A673 (cell line): ENCODE data around the gene NR2F2.

ENCODE experiments used
- CTCF ChIP-seq: fragments of 300-800, 200-600 bp; sonication (generic); conservative IDR thresholded peaks from 2 replicates; pipeline ENCODE4 v1.5.1; 2017; ENCODE audit warnings: low read depth, mild to moderate bottlenecking, antibody characterized with exemption, low read length, moderate library complexity, mixed read lengths
- EZH2 ChIP-seq: fragments of 200-600 bp; sonication (generic); IDR thresholded peaks from 2 replicates; pipeline ENCODE4 v1.6.1; 2017; ENCODE audit warnings: borderline replicate concordance, low read depth, mild to moderate bottlenecking, mixed read lengths, antibody characterized with exemption, low read length; ENCODE audit not compliant: poor library complexity, severe bottlenecking

DNA sequence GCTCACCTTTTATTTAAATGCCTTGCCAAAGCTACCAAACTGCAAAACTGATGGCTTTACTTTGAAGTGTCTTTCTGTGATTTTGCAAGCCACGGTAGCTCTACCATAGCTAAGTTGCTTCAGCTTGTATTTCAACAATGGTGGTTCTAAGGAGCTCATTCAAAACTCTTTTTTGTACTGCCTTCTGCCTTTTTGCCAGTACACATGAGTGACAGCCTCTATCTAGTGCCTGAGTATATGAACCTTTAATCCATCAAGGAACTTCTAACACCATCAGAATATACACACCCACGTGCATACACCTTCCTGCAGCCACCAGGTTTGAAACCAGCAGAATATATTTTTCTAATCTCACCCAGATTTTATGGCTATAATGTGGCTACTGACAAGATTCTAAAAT lies 10.4 kb upstream of the NR2F2 start:
- TF ChIP-seq CTCF (no peak), EZH2 (no peak)
